ENCODE data around the gene DHX34.

The DHX34 gene

GRCh38 chr19:47402504-47402903 is 53.4 kb downstream of the DHX34 start:
- TF ChIP-seq, protein P1, sequence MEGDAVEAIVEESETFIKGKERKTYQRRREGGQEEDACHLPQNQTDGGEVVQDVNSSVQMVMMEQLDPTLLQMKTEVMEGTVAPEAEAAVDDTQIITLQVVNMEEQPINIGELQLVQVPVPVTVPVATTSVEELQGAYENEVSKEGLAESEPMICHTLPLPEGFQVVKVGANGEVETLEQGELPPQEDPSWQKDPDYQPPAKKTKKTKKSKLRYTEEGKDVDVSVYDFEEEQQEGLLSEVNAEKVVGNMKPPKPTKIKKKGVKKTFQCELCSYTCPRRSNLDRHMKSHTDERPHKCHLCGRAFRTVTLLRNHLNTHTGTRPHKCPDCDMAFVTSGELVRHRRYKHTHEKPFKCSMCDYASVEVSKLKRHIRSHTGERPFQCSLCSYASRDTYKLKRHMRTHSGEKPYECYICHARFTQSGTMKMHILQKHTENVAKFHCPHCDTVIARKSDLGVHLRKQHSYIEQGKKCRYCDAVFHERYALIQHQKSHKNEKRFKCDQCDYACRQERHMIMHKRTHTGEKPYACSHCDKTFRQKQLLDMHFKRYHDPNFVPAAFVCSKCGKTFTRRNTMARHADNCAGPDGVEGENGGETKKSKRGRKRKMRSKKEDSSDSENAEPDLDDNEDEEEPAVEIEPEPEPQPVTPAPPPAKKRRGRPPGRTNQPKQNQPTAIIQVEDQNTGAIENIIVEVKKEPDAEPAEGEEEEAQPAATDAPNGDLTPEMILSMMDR (IDR thresholded peaks at IDR 0.05; ENCODE audit: low read depth, low read length) = no peak
- DNase-seq = no peak
- Histone ChIP-seq H3K36me3 (peaks cover 3% of the 10 kb centered on the region; the same call in 1 of the 2 replicates), H3K9me3 (ENCODE audit: severe bottlenecking) (no peaks in the 10 kb centered on the region), H3K27me3 (ENCODE audit: insufficient read depth, low read depth, severe bottlenecking) (no peaks in the 10 kb centered on the region), H3K27ac (no peak overlapping the region), H3K4me3 (ENCODE audit: low read depth, low read length) (no peak overlapping the region)

GRCh38 chr19:47404334-47405196 is 55.5 kb downstream of the DHX34 start:
- TF ChIP-seq, protein P1 (IDR thresholded peaks at IDR 0.05; ENCODE audit: low read depth, low read length) = no peak
- Histone ChIP-seq H3K36me3 (peaks cover 10% of the 10 kb centered on the region), H3K27ac (no peak overlapping the region), H3K27me3 (ENCODE audit: insufficient read depth, low read depth, severe bottlenecking) (no peaks in the 10 kb centered on the region), H3K9me3 (ENCODE audit: severe bottlenecking) (no peaks in the 10 kb centered on the region), H3K4me3 (ENCODE audit: low read depth, low read length) (no peak overlapping the region)
- no peak for DNase-seq

DNA sequence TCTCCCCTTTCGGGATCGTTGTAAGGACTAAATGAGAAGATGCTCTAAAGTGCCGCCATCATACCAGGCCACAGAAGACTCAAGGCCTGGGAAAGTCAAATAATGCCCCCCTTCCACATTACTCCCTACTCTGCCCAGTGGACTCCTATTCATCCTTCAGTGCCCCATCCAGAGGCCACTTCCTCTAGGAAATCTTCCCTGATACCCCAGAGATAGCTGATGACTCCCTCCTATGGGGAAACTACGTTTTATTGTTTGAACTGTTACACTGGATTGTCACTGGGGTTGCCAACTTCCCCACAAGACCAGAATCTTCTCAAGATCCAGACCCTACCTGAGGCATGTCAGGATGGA is 56.1 kb downstream of the DHX34 start:
- no peak overlapping the region for H3K27ac ChIP-seq
- H3K4me3 ChIP-seq (ENCODE audit: low read depth, low read length) = no peak overlapping the region
- no peak for DNase-seq
- no peaks in the 10 kb centered on the region for H3K9me3 ChIP-seq (ENCODE audit: severe bottlenecking)
- H3K27me3 ChIP-seq (ENCODE audit: insufficient read depth, low read depth, severe bottlenecking) = no peaks in the 10 kb centered on the region
- peaks cover 10% of the 10 kb centered on the region for H3K36me3 ChIP-seq
- TF ChIP-seq, protein P1 (IDR thresholded peaks at IDR 0.05; ENCODE audit: low read depth, low read length) = no peak

DNA sequence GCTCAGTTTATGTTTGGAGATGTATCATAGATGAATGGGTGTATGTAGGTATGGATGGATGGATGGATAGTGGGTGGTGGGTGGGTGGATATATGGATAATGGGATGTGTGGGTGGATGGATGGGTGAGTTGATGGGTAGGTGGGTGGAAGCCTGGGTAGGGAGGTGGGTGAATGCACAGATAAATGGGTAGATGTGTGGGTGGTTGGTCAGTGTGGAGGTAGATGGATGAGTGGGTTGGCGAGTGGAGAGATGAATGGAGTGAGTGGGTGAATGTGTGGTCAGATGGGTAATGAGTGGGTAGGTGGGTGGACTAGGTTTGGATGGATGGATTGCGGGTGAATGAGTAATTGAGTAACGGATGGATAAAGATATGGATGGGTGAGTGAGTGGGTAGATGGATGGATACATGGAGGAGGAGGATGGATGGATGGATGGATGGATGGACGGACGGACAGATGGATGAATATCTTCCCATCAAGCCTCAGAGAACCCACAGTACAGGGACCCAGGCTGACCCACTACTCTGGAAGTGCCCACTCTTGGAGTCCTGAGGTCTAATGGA is 56.8 kb downstream of the DHX34 start:
- Histone ChIP-seq H3K4me3 (ENCODE audit: low read depth, low read length) (no peak overlapping the region), H3K9me3 (ENCODE audit: severe bottlenecking) (no peaks in the 10 kb centered on the region), H3K27me3 (ENCODE audit: insufficient read depth, low read depth, severe bottlenecking) (no peaks in the 10 kb centered on the region), H3K27ac (no peak overlapping the region), H3K36me3 (peaks cover 10% of the 10 kb centered on the region)
- TF ChIP-seq, protein P1 (IDR thresholded peaks at IDR 0.05; ENCODE audit: low read depth, low read length) = no peak
- DNase-seq = no peak

DNA sequence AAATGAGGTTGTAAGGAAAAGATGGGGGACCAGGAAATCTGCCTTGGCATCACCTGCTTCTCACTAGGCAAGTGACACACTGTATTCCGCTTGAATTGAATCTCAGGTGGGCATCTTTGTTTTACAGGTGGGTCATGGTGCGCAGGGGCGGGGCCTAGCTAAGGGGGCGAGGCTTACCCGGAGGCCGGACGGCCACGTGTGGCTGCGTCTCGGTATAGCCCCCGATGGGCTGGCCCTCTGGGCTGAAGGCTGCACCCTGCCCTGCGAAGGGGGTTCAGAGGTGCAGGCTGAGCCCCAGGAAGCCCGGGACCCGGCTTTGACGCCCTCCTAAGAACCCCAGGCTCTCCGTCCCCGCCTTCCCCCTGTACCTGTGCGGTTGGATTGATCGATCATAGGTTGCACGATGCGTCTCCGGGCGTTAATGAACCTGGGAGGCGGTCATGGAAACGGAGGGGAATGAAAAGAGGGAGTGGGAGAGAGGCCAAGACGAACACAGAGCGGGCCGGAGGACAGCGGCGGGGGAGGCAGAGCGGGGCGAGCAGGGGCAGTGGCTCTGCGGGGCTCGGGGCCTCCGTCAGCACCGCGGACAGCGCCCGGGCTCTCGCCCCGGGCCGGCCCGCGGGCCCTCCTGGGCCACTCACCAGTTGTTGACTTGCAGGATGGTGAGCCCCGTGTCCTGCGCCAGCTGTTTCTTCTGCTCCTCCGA is 57.7 kb downstream of the DHX34 start:
- Histone ChIP-seq H3K36me3 (peaks cover 10% of the 10 kb centered on the region), H3K4me3 (ENCODE audit: low read depth, low read length) (no peak overlapping the region), H3K9me3 (ENCODE audit: severe bottlenecking) (no peaks in the 10 kb centered on the region), H3K27ac (no peak overlapping the region), H3K27me3 (ENCODE audit: insufficient read depth, low read depth, severe bottlenecking) (no peaks in the 10 kb centered on the region)
- no peak for DNase-seq
- TF ChIP-seq, protein P1 (IDR thresholded peaks at IDR 0.05; ENCODE audit: low read depth, low read length) = no peak

Data from WERI-Rb-1 (cell line).